ENCODE data around the gene XPC. TPM values are rescaled to one million over a fixed set of nuclear protein-coding genes. Genes with fewer than 3 reads are reported as not detected.

The XPC gene
- total and polyA plus RNA-seq, 2 donors (not counting 3 experiments of a cell fraction or from before 2014, with no cell fraction given), result 11.9 to 36.8 TPM

GRCh38 chr3:14170531-14171159 lies 7.8 kb downstream of the XPC start:
- H3K36me3 ChIP-seq (ENCODE audit: control insufficient read depth in 2 of 2, extremely low read depth in 1 of 2, insufficient read depth in 2 of 2, low read length in 2 of 2), result peaks cover 35 to 36% of the 10 kb centered on the region in 2 experiments
- POLR2A ChIA-PET, result interaction anchor here (1.2 kb wide), 1 partner anchor 26 kb away, joined by 4 read pairs; no protein-coding TSS in a partner anchor
- H3K79me2 ChIP-seq (ENCODE audit: control insufficient read depth, insufficient read depth, low read length), result peaks cover 15% of the 10 kb centered on the region
- dilution Hi-C loops (cut with MboI; ENCODE audit: extremely low pct_ligation_motif_present, low sequenced_read_pairs), result no loop called here
- H3K9me3 ChIP-seq (replicated peaks; ENCODE audit: control insufficient read depth, insufficient read depth, low read length), result no peaks in the 10 kb centered on the region
- H3K27me3 ChIP-seq (ENCODE audit: control insufficient read depth in 2 of 2, insufficient read depth in 2 of 2, low read length in 2 of 2), result no peaks in the 10 kb centered on the region
- intact Hi-C loops (cut with micrococcal nuclease), result no loop called here
- H3K9ac ChIP-seq (replicated peaks; ENCODE audit: extremely low read depth, insufficient read depth, low read length), result no peak overlapping the region
- H3K4me3 ChIP-seq (replicated peaks in 1 of 3; ENCODE audit: insufficient read depth in 1 of 3, low read depth in 1 of 3, low read length in 3 of 3), result no peak overlapping the region
- BruUV-seq (replicated peaks), result no TSS peak
- CTCF ChIA-PET, result interaction anchor here (0.9 to 1.8 kb wide), 6 partner anchors 18 to 462 kb away, joined by 3 to 11 read pairs (median 6); no protein-coding TSS in a partner anchor
- H4K20me1 ChIP-seq (replicated peaks; ENCODE audit: control insufficient read depth, extremely low read depth, insufficient read depth, low read length), result no peaks in the 10 kb centered on the region
- peak overlapping the region; percentile 42 for H3K27ac ChIP-seq (ENCODE audit: insufficient read depth, low read depth, low read length)
- DNase-seq (ENCODE audit: low read depth, low spot score) (peak; percentile 37), FAIRE-seq (peak; percentile 72)
- peaks cover 15% of the 10 kb centered on the region for H3K4me1 ChIP-seq (ENCODE audit: control insufficient read depth, extremely low read depth, insufficient read depth, low read length)
- H3K4me2 ChIP-seq (ENCODE audit: insufficient read depth, low read length), result peak overlapping the region; percentile 20
- TF ChIP-seq JUN (IDR thresholded peaks at IDR 0.05; ENCODE audit: borderline replicate concordance, insufficient read depth, insufficient read length, low read depth) (peak; percentile 68), GATA2 (IDR thresholded peaks at IDR 0.05; ENCODE audit: insufficient read depth, insufficient read length, low read depth, low read length) (peak; percentile 84), POLR2A (IDR thresholded peaks at IDR 0.05; ENCODE audit: low read depth, low read length) (no peak)
- no peaks in the 10 kb centered on the region for H3K9me1 ChIP-seq (replicated peaks; ENCODE audit: control insufficient read depth, extremely low read depth, insufficient read depth, low read length)
- no peak overlapping the region for H2AFZ ChIP-seq (ENCODE audit: low read depth, low read length)

DNA sequence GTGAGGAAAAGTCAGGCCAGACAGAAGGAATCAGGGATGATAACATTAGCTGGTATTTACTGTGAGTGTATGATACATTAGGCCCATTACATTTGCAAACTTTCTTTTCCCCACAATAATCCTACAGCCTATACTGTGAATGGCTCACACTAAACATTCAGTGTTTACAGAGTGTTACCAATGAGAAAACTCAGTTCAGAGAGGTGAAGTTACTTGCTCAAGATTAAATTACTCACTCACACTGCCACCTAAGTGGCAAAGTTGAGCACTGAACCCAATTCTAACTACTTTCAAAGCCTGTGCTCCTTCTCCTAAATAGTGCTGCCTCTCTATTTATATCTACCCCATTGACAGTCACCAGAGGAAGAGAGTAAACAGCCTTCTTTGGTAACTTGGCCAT lies 8.5 kb downstream of the XPC start:
- intact Hi-C loops (cut with micrococcal nuclease) (no loop called here), dilution Hi-C loops (cut with MboI; ENCODE audit: extremely low pct_ligation_motif_present, low sequenced_read_pairs) (no loop called here)
- no peaks in the 10 kb centered on the region for H3K9me1 ChIP-seq (replicated peaks; ENCODE audit: control insufficient read depth, extremely low read depth, insufficient read depth, low read length)
- peaks cover 15% of the 10 kb centered on the region for H3K4me1 ChIP-seq (ENCODE audit: control insufficient read depth, extremely low read depth, insufficient read depth, low read length)
- no peak overlapping the region for H3K4me2 ChIP-seq (ENCODE audit: insufficient read depth, low read length)
- FAIRE-seq (no peak), DNase-seq (ENCODE audit: low read depth, low spot score) (no peak)
- H3K27ac ChIP-seq (ENCODE audit: insufficient read depth, low read depth, low read length), result peak overlapping the region; percentile 42
- H3K4me3 ChIP-seq (replicated peaks in 1 of 3; ENCODE audit: insufficient read depth in 1 of 3, low read depth in 1 of 3, low read length in 3 of 3), result no peak overlapping the region
- H3K36me3 ChIP-seq (ENCODE audit: control insufficient read depth in 2 of 2, extremely low read depth in 1 of 2, insufficient read depth in 2 of 2, low read length in 2 of 2), result peaks cover 38 to 42% of the 10 kb centered on the region in 2 experiments
- H3K79me2 ChIP-seq (ENCODE audit: control insufficient read depth, insufficient read depth, low read length), result peaks cover 7% of the 10 kb centered on the region
- H3K9ac ChIP-seq (replicated peaks; ENCODE audit: extremely low read depth, insufficient read depth, low read length), result no peak overlapping the region
- TF ChIP-seq FOS (IDR thresholded peaks at IDR 0.05; ENCODE audit: borderline replicate concordance, insufficient read depth, low read length) (no peak), POLR2A (IDR thresholded peaks at IDR 0.05; ENCODE audit: low read depth, low read length) (no peak), GATA2 (IDR thresholded peaks at IDR 0.05; ENCODE audit: insufficient read depth, insufficient read length, low read depth, low read length) (no peak), POLR2AphosphoS5 (IDR thresholded peaks at IDR 0.05; ENCODE audit: insufficient read depth, low read depth, low read length) (no peak), MYC (IDR thresholded peaks at IDR 0.05; ENCODE audit: low read depth, low read length) (no peak), EZH2 (IDR thresholded peaks at IDR 0.05; ENCODE audit: borderline replicate concordance, low read depth, low read length, severe bottlenecking) (no peak), JUN (IDR thresholded peaks at IDR 0.05; ENCODE audit: borderline replicate concordance, insufficient read depth, insufficient read length, low read depth) (no peak)
- TF ChIP-seq, protein P1, sequence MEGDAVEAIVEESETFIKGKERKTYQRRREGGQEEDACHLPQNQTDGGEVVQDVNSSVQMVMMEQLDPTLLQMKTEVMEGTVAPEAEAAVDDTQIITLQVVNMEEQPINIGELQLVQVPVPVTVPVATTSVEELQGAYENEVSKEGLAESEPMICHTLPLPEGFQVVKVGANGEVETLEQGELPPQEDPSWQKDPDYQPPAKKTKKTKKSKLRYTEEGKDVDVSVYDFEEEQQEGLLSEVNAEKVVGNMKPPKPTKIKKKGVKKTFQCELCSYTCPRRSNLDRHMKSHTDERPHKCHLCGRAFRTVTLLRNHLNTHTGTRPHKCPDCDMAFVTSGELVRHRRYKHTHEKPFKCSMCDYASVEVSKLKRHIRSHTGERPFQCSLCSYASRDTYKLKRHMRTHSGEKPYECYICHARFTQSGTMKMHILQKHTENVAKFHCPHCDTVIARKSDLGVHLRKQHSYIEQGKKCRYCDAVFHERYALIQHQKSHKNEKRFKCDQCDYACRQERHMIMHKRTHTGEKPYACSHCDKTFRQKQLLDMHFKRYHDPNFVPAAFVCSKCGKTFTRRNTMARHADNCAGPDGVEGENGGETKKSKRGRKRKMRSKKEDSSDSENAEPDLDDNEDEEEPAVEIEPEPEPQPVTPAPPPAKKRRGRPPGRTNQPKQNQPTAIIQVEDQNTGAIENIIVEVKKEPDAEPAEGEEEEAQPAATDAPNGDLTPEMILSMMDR (IDR thresholded peaks at IDR 0.05; ENCODE audit: extremely low read depth in 1 of 2, insufficient read depth in 1 of 2, low read depth in 1 of 2, low read length in 2 of 2), result no peak
- TF ChIP-seq, protein P2, sequence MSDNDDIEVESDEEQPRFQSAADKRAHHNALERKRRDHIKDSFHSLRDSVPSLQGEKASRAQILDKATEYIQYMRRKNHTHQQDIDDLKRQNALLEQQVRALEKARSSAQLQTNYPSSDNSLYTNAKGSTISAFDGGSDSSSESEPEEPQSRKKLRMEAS (IDR thresholded peaks at IDR 0.05; ENCODE audit: insufficient read depth, insufficient read length), result no peak
- H3K27me3 ChIP-seq (ENCODE audit: control insufficient read depth in 2 of 2, insufficient read depth in 2 of 2, low read length in 2 of 2), result no peaks in the 10 kb centered on the region
- no peaks in the 10 kb centered on the region for H3K9me3 ChIP-seq (replicated peaks; ENCODE audit: control insufficient read depth, insufficient read depth, low read length)
- ChIA-PET POLR2A (no interaction called here), CTCF (interaction anchor here (0.9 to 1.8 kb wide), 5 partner anchors 17 to 462 kb away, joined by 3 to 11 read pairs (median 6); no protein-coding TSS in a partner anchor)
- no peak overlapping the region for H2AFZ ChIP-seq (ENCODE audit: low read depth, low read length)
- no peaks in the 10 kb centered on the region for H4K20me1 ChIP-seq (replicated peaks; ENCODE audit: control insufficient read depth, extremely low read depth, insufficient read depth, low read length)
- no TSS peak for BruUV-seq (replicated peaks)

All from endothelial cell of umbilical vein (primary cell).